ENCODE measurements around the gene MOGAT1.
"Not testable (repeated sequence)": the region's sequence is repeated elsewhere in the genome, so short reads cannot be mapped to it uniquely, and the experiment has no call there.

The MOGAT1 gene

DNA sequence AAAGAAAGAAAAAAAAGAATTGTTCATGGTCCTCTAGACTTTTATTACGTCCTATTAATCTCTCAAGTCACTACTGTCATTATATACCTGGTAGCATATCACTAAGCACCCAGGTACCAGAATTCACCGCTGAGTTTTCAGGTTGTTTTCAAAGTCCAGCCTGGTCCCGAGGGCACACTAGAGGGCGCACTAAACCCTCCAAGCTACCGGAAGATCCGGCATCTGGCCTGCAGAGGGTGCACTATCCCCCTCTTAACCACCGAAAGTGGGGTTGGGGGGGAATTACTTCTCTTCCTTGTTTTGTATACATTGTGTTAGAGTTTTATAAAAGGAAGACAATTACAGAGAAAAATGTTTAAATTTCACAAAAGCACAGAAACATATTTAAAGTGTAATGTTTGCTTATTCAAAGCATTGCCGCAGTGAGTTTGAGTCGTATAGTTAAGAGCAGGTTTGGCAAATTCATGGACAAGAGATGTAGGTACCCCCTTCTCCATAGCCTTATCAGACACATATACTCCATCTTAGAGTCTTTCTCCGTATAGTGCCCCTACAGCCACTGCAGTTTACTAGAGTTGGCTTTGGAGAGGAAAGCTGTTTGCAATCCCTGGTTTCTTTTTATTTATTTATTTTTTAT lies 19.2 kb downstream of the MOGAT1 start:
- Mint-ChIP-seq H3K27me3 (peaks cover 2% of the 10 kb centered on the region), H3K36me3 (ENCODE audit: low read depth) (no peaks in the 10 kb centered on the region), H3K4me3 (no peak overlapping the region), H3K9me3 (no peaks in the 10 kb centered on the region), H3K4me1 (ENCODE audit: low read depth) (peaks cover 20% of the 10 kb centered on the region), H3K27ac (no peak overlapping the region)
- DNase-seq: peak; percentile 79

DNA sequence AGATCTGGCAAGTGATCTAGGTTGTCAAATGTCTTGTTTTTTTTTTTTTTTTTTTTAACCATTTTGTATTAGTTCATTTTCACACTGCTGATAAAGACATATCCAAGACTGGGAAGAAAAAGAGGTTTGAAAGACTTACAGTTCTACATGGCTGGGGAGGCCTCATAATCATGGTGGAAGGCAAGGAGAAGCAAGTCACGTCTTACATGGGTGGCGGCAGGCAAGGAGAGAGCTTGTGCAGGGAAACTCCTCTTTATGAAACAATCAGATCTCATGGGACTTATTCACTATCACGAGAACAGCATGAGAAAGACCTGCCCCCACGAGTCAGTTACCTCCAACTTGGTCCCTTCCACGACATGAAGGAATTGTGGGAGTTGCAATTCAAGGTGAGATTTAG lies 22.0 kb downstream of the MOGAT1 start:
- H3K4me3 Mint-ChIP-seq; H3K27me3 Mint-ChIP-seq; H3K27ac Mint-ChIP-seq; H3K9me3 Mint-ChIP-seq; DNase-seq; H3K36me3 Mint-ChIP-seq (ENCODE audit: low read depth): not testable (repeated sequence)
- peaks cover 14% of the 10 kb centered on the region for H3K4me1 Mint-ChIP-seq (ENCODE audit: low read depth)

DNA sequence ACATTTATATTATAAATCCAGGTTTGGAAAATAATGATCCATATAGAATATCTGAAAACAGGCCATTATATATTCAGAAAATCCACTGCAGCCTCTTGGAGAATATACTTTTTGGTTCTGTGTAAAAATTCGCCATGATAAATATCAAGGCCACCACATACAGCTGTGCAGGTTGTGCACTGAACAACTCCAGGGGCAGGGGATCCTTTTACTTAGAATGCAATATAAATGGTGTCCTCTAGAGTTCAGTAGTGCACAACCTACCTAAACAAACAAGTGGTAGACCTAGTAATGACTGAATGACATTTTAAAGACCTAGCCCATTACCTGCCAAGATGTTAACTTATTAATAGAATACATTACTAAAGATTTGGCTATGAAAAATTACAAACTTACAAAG lies 22.4 kb downstream of the MOGAT1 start:
- DNase-seq: no peak
- Mint-ChIP-seq H3K4me1 (ENCODE audit: low read depth) (peaks cover 14% of the 10 kb centered on the region), H3K27ac (no peak overlapping the region), H3K27me3 (peaks cover 9% of the 10 kb centered on the region), H3K4me3 (no peak overlapping the region), H3K36me3 (ENCODE audit: low read depth) (no peaks in the 10 kb centered on the region), H3K9me3 (no peaks in the 10 kb centered on the region)

DNA sequence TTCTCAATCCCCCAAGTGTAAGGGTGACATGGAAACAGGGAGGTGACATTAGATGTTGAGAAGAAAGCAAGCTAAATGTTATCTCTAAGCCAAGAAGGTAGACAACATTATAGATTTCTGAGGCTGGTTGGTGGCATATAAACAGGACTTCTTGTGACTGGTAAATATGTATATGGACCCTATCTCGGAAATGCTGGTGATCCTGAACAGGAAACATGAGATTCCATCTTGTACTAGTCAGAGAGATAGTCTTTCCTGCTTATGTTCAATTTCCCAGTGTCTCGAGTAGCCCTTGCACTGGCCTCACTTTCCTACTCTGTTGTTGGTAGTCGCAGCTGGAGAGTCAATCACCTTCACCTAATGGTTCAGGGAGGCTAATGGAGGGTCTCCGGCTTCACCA lies 26.8 kb downstream of the MOGAT1 start:
- H3K4me3 Mint-ChIP-seq: no peak overlapping the region
- no peaks in the 10 kb centered on the region for H3K36me3 Mint-ChIP-seq (ENCODE audit: low read depth)
- no peak overlapping the region for H3K27ac Mint-ChIP-seq
- peaks cover 15% of the 10 kb centered on the region for H3K4me1 Mint-ChIP-seq (ENCODE audit: low read depth)
- H3K27me3 Mint-ChIP-seq: peaks cover 32% of the 10 kb centered on the region
- no peak for DNase-seq
- H3K9me3 Mint-ChIP-seq: no peaks in the 10 kb centered on the region

DNA sequence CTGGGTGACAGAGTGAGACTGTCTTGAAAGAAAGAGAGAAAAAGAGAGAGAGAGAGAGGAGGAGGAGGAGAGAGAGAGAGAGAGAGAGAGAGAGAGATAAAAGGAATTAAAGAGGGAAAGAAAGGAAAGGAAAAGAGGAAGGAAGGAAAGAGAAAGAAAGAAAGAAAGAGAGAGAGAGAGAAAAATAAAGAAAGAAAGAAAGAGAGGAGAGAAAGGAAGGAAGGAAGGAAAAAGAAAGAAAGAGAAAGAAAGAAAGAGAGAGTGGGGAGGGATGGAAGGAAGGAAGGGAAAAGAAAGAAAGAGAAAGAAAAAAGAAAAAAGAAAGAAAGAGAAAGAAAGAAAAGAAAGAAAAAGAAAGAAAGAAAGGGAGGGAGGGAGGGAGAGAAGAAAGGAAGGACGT lies 29.8 kb downstream of the MOGAT1 start:
- H3K36me3 Mint-ChIP-seq (ENCODE audit: low read depth): no peaks in the 10 kb centered on the region
- H3K4me1 Mint-ChIP-seq (ENCODE audit: low read depth): peaks cover 10% of the 10 kb centered on the region
- no peak overlapping the region for H3K27ac Mint-ChIP-seq
- no peak overlapping the region for H3K4me3 Mint-ChIP-seq
- no peak for DNase-seq
- H3K27me3 Mint-ChIP-seq: peaks cover 38% of the 10 kb centered on the region
- no peaks in the 10 kb centered on the region for H3K9me3 Mint-ChIP-seq

DNA sequence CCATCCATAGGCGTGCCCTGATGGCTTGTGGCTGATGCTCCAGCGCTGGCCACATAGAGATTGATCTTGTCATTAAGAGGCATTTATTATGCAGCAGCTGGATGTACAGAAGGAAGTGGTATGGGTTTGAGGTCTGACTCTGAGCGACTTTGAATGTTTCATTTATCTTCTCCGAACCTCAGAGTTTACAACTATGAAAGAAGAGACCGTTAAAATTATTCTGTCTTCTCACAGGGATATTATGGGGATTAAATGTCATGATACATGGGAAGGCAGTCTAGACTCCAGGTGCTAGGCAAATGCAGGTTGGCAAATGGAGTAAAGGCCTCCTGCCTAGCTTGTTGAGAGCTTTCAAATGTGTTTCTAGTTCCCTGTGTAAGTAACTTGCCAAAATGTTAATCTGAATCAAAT lies 30.3 kb downstream of the MOGAT1 start:
- Mint-ChIP-seq H3K36me3 (ENCODE audit: low read depth) (no peaks in the 10 kb centered on the region), H3K9me3 (no peaks in the 10 kb centered on the region), H3K27me3 (peaks cover 41% of the 10 kb centered on the region), H3K4me1 (ENCODE audit: low read depth) (peaks cover 10% of the 10 kb centered on the region), H3K4me3 (peak overlapping the region; percentile 15), H3K27ac (no peak overlapping the region)
- DNase-seq: no peak

DNA sequence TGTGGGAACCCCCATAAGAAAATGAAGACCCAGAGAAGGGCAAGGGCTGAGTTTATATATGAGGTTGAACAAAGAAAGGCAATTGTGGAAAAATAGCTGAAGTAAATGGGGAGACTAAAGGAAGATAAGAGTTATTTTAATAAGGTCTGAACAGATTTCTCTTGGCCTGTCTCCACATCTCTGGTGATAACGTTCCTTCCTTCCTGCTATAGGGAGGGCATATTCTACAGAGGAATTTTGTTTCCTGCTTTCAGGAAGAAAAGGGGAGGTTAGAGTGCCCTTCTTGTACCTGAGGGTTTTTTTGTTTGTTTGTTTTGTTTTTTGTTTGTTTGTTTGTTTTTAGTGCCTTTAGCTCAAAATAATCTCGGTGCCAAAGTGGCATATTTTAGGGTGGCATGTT lies 31.6 kb downstream of the MOGAT1 start:
- H3K27ac Mint-ChIP-seq: no peak overlapping the region
- no peak for DNase-seq
- H3K4me3 Mint-ChIP-seq: no peak overlapping the region
- H3K27me3 Mint-ChIP-seq: peaks cover 46% of the 10 kb centered on the region
- no peaks in the 10 kb centered on the region for H3K9me3 Mint-ChIP-seq
- H3K36me3 Mint-ChIP-seq (ENCODE audit: low read depth): no peaks in the 10 kb centered on the region
- H3K4me1 Mint-ChIP-seq (ENCODE audit: low read depth): peaks cover 16% of the 10 kb centered on the region

DNA sequence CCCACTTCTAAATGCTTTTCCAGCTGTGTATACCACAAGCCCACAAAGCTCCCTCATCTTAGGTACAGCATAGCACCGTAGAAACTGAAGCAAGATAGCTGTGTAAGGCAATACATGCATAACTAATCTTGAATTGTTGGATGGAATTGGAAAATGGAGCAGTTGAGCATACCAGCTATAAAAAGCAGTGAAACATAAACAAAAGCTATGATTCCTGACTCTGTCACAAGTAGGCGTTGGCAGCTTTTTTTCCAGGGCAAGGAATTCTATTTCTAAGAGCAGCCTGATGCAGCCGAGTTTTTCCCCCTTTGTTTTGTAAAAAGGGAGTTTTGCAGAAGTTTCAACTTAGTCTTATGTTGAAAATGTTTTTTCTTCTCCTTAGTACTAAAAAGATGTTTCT lies 32.4 kb downstream of the MOGAT1 start:
- H3K27me3 Mint-ChIP-seq: peaks cover 47% of the 10 kb centered on the region
- H3K4me3 Mint-ChIP-seq: no peak overlapping the region
- H3K4me1 Mint-ChIP-seq (ENCODE audit: low read depth): peaks cover 16% of the 10 kb centered on the region
- no peak overlapping the region for H3K27ac Mint-ChIP-seq
- H3K9me3 Mint-ChIP-seq: no peaks in the 10 kb centered on the region
- no peak for DNase-seq
- H3K36me3 Mint-ChIP-seq (ENCODE audit: low read depth): no peaks in the 10 kb centered on the region

DNA sequence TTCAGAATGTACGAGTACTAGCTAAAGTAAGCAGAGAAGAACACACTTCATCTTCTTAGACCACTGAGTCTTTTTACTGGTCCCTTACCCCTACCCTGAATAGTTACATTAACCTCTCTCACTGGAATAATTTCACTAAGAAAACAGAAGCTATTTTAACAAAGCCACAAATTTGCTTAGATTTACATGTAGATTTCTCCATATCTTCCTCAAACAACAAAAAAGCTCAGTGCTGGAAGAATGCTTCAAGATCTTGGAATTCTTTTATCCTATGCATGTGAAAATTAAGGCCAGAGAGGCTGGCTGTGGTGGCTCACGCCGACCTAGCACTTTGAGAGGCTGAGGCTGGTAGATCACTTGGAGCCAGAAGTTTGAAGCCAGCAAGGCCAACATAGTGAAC lies 35.2 kb downstream of the MOGAT1 start:
- H3K9me3 Mint-ChIP-seq: no peaks in the 10 kb centered on the region
- no peaks in the 10 kb centered on the region for H3K36me3 Mint-ChIP-seq (ENCODE audit: low read depth)
- H3K27ac Mint-ChIP-seq: no peak overlapping the region
- peaks cover 47% of the 10 kb centered on the region for H3K27me3 Mint-ChIP-seq
- peaks cover 12% of the 10 kb centered on the region for H3K4me1 Mint-ChIP-seq (ENCODE audit: low read depth)
- no peak overlapping the region for H3K4me3 Mint-ChIP-seq
- no peak for DNase-seq

DNA sequence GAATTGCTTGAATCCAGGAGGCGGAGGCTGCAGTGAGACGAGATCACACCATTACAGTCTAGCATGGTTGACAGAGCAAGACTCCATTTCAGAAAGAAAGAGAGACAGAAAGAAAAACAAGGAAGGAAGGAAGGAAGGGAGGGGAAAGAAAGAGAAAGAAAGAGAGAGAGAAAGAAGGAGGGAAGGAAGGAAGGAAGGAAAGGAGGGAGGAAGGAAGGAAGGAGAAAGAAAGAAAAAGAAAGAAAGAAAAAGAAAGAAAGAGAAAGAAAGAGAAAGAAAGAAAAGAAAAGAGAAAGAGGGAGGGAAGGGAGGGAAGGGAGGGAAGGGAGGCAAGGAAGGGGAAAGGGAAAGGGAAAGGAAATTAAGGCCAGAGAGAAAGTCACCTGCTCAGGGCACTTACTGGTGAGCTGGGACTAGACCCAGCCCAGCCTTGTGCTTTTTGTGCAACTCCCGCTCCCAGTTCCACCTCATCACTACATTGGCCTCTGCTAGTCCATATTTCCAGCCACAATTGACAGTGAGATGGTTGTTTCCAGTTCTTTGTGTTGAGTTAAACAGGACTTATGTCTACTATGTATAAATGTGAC lies 35.7 kb downstream of the MOGAT1 start:
- Mint-ChIP-seq H3K27ac (no peak overlapping the region), H3K27me3 (peaks cover 45% of the 10 kb centered on the region), H3K4me1 (ENCODE audit: low read depth) (peaks cover 6% of the 10 kb centered on the region), H3K9me3 (no peaks in the 10 kb centered on the region), H3K4me3 (no peak overlapping the region), H3K36me3 (ENCODE audit: low read depth) (no peaks in the 10 kb centered on the region)
- DNase-seq: no peak

DNA sequence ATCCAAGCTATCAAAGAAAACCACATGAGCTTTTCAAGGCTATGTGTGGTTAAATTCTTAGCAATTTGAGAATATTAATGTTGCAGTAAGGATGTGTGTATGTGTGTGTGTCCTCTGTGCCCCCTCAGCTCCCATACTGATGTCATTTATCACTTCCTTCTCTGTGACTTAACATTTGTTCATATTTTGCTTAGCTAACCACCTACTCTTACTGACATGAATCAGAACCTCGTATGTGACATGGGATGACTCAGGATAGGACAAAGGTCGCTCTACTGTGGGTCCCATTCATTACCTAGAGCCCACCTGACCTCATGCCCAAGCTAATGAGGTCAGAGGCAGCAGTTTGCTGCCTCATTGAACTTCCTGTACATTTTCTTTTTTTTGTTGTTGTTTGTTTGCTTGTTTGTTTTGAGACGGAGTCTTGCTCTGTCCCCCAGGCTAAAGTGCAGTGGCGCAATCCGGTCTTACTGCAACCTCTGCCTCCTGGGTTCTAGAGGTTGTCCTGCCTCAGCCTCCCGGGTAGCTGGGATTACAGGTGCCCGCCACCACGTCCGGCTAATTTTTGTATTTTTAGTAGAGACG lies 36.3 kb downstream of the MOGAT1 start:
- Mint-ChIP-seq H3K4me3 (no peak overlapping the region), H3K36me3 (ENCODE audit: low read depth) (no peaks in the 10 kb centered on the region), H3K4me1 (ENCODE audit: low read depth) (peaks cover 6% of the 10 kb centered on the region), H3K27ac (no peak overlapping the region), H3K9me3 (no peaks in the 10 kb centered on the region), H3K27me3 (peaks cover 50% of the 10 kb centered on the region)
- no peak for DNase-seq

DNA sequence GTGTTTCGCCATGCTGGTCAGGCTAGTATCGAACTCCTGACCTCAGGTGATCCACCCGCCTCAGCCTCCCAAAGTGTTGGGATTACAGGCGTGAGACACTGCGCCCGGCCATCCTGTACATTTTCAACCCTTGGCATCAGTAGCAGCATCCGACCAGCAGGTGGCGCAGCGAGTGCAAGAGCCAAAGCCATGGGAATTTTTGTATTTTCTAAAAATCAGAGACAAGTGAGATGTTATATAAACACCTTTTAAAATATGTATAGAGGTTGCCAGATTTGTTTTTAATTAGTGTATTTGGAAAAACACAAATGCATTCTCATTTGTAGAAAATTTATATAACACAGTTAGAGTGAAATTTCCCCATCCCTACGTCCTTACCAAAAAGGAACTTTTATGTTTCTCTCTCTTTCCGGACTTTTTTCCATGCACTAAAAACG lies 36.8 kb downstream of the MOGAT1 start:
- peak; percentile 85 for DNase-seq
- Mint-ChIP-seq H3K9me3 (no peaks in the 10 kb centered on the region), H3K36me3 (ENCODE audit: low read depth) (no peaks in the 10 kb centered on the region), H3K4me1 (ENCODE audit: low read depth) (peaks cover 6% of the 10 kb centered on the region), H3K27ac (no peak overlapping the region), H3K27me3 (peaks cover 48% of the 10 kb centered on the region), H3K4me3 (no peak overlapping the region)

DNA sequence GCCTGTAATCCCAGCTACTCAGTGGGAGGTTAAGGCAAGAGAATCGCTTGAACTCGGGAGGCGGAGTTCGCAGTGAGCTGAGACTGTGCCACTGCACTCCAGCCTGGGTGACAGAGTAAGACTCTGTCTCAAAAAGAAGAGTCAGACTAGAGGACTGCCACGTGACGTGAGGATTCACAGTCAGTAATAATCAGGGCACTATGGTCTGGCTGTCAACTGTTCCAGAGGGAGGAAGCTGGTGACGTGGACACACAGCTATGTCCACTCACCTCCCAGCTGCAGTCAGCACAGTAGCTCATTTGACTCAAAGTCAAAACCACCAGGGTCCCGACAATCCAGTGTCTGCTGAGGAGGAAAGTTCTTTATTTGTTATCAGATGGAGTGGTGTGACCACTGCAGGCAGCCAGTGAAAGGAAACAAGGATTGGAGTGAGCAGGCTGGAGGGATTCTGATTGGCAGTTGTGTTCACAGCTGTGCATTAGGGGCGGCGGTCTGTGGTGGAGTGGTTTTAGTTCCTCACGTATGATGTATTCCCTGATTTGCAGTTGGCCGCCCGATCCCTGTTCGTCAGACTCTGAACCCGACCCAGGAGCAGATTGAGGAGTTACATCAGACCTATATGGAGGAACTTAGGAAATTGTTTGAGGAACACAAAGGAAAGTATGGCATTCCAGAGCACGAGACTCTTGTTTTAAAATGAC lies 37.9 kb downstream of the MOGAT1 start:
- H3K36me3 Mint-ChIP-seq (ENCODE audit: low read depth): no peaks in the 10 kb centered on the region
- no peak for DNase-seq
- no peak overlapping the region for H3K4me3 Mint-ChIP-seq
- H3K9me3 Mint-ChIP-seq: no peaks in the 10 kb centered on the region
- H3K27me3 Mint-ChIP-seq: peaks cover 51% of the 10 kb centered on the region
- H3K27ac Mint-ChIP-seq: no peak overlapping the region
- H3K4me1 Mint-ChIP-seq (ENCODE audit: low read depth): peaks cover 6% of the 10 kb centered on the region

DNA sequence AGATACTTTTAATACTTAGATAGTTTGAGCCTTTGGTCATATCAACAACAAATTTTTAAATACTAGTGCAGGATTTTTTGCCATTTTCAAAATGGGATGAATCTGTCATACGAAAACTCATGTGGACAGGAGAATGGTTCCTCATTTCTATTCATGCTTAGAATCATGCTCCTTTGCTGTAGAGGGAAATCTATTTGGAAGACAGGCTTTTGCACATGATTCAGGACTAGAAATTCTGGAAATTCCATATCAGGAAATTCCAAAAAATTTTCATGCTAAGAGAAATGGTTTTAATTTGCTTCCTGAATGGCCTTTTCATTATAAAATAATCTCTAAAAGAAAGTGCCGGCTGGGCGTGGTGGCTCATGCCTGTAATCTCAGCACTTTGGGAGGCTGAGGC lies 39.3 kb downstream of the MOGAT1 start:
- H3K9me3 Mint-ChIP-seq: no peaks in the 10 kb centered on the region
- H3K27ac Mint-ChIP-seq: no peak overlapping the region
- DNase-seq: no peak
- H3K27me3 Mint-ChIP-seq: peaks cover 59% of the 10 kb centered on the region
- H3K36me3 Mint-ChIP-seq (ENCODE audit: low read depth): no peaks in the 10 kb centered on the region
- H3K4me3 Mint-ChIP-seq: no peak overlapping the region
- peaks cover 10% of the 10 kb centered on the region for H3K4me1 Mint-ChIP-seq (ENCODE audit: low read depth)

DNA sequence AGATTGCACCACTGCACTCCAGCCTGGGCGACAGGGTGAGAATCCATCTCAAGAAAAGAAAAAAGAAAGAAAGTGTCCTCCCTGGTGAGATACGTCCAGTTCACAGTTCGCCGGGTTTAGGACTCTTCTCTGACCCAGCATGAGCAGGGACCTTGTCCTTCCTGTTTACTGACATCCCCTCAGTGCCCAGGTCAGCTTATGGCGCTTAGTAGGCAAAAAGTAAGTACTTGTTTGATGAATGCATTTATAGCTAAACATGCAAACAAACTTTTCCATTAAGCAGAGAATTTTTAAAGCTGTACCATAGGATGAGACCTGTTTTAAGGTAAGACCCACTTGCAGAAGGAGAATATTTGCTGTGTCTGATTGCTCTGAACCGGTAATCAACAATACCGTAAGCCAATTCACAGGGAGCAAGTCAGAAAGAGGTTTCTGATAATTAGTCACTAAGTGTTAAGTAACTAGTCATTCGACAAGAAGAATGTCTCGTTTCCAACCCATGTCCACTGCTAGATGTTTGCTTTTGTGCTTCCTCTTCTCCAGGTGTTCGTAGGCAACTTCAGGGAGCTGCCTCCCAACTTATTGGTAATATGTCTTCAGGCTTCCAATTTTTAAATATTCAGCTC lies 40.0 kb downstream of the MOGAT1 start:
- Mint-ChIP-seq H3K27me3 (peaks cover 65% of the 10 kb centered on the region), H3K27ac (no peak overlapping the region), H3K36me3 (ENCODE audit: low read depth) (no peaks in the 10 kb centered on the region), H3K4me3 (no peak overlapping the region), H3K9me3 (no peaks in the 10 kb centered on the region), H3K4me1 (ENCODE audit: low read depth) (peaks cover 14% of the 10 kb centered on the region)
- no peak for DNase-seq

Data from activated T-cell treated with anti-CD3 and anti-CD28 coated beads, Interleukin-2, amount 50 U/mL, for 24 hours (primary cell).